ENCODE data around the gene OR51A4.
"Not testable (repeated sequence)": the region's sequence is repeated elsewhere in the genome, so short reads cannot be mapped to it uniquely, and the experiment has no call there.

OR51A4 gene

DNA sequence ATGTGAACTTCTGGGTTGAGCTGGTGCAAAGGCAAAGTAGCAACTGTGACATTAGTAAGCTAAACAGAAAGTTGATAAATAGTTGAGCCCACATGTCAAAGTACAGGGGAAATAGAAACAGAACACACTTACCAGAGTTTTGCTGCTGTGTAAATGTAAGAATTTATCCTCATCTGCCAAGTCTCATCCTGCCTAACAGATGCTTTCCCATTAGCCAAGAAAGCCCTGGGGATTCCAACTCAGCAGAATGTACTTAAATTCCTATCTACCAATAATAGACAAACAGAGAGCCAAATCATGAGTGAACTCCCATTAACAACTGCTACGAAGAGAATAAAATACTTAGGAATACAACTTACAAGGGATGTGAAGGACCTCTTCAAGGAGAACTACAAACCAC is 15.4 kb upstream of the OR51A4 start:
- no peak for TF ChIP-seq SUZ12 (IDR thresholded peaks at IDR 0.05; ENCODE audit: extremely low read depth, insufficient read depth, insufficient read length)
- no peak for TF ChIP-seq ZNF274 (IDR thresholded peaks at IDR 0.05; ENCODE audit: low read depth, low read length)
- no peak for TF ChIP-seq YY1 (IDR thresholded peaks at IDR 0.05; ENCODE audit: insufficient read depth, insufficient read length)

DNA sequence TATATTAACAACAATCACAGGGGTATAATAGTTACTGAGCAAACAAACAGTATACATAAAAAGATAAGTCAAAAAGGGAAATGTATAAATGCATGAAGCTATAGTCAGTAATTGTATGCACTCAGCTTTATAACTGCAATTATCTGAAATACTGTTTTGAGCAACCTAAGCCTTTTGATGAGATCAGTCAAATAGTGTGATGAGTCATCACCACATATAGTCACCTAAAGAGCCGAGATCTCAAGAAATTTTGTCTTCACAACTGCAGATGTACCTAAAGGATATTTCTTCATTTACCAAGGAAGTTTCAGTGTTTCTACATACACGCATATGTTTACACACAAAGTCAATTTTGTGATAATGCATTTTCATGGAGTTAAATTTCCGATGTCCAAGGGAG is 13.5 kb upstream of the OR51A4 start:
- no peaks in the 10 kb centered on the region for H3K27me3 ChIP-seq (ENCODE audit: insufficient read depth, insufficient read length)
- TF ChIP-seq ZNF274 (IDR thresholded peaks at IDR 0.05; ENCODE audit: low read depth, low read length): no peak
- TF ChIP-seq SUZ12 (IDR thresholded peaks at IDR 0.05; ENCODE audit: extremely low read depth, insufficient read depth, insufficient read length): no peak
- no peak for TF ChIP-seq YY1 (IDR thresholded peaks at IDR 0.05; ENCODE audit: insufficient read depth, insufficient read length)

More for the DNA sequence above, 15.4 kb upstream of the OR51A4 start:
- Histone ChIP-seq H3K4me1 (ENCODE audit: insufficient read depth, insufficient read length) (no peaks in the 10 kb centered on the region), H3K36me3 (ENCODE audit: insufficient read depth, insufficient read length, low read length) (no peaks in the 10 kb centered on the region), H3K4me3 (ENCODE audit: insufficient read length, low read depth) (no peak overlapping the region), H3K27me3 (ENCODE audit: insufficient read depth, insufficient read length) (no peaks in the 10 kb centered on the region), H3K9me3 (ENCODE audit: insufficient read depth, low read length) (no peaks in the 10 kb centered on the region), H3K9ac (ENCODE audit: insufficient read length, low read depth) (no peak overlapping the region)
- no peak for DNase-seq (ENCODE audit: low read depth, low spot score)

DNA sequence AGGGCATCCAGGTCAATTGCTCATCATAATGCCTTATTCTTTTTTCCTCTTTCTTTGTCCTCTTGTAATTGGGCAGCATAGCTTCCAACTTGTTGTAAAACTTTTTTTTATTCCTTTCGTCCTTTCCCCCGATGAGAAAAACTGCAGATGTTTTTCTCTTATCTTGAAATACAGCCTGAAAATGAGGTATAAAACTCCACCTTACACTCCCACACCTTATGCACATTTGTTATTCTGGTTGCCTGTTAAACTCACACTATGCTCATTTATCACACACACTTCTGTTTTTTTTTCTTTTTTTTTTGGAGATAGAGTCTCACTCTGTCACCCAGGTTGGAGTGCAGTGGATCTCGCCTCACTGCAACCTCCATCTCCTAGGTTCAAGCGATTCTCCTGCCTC is 10.0 kb upstream of the OR51A4 start:
- Histone ChIP-seq H3K4me1 (ENCODE audit: insufficient read depth, insufficient read length) (no peaks in the 10 kb centered on the region), H3K36me3 (ENCODE audit: insufficient read depth, insufficient read length, low read length) (no peaks in the 10 kb centered on the region), H3K9ac (ENCODE audit: insufficient read length, low read depth) (no peak overlapping the region), H3K27me3 (ENCODE audit: insufficient read depth, insufficient read length) (no peaks in the 10 kb centered on the region), H3K9me3 (ENCODE audit: insufficient read depth, low read length) (no peaks in the 10 kb centered on the region), H3K4me3 (ENCODE audit: insufficient read length, low read depth) (no peak overlapping the region)
- TF ChIP-seq SUZ12 (IDR thresholded peaks at IDR 0.05; ENCODE audit: extremely low read depth, insufficient read depth, insufficient read length) (no peak), YY1 (IDR thresholded peaks at IDR 0.05; ENCODE audit: insufficient read depth, insufficient read length) (no peak), ZNF274 (IDR thresholded peaks at IDR 0.05; ENCODE audit: low read depth, low read length) (no peak)
- no peak for DNase-seq (ENCODE audit: low read depth, low spot score)

More for the DNA sequence above, 13.5 kb upstream of the OR51A4 start:
- Histone ChIP-seq H3K9me3 (ENCODE audit: insufficient read depth, low read length) (no peaks in the 10 kb centered on the region), H3K9ac (ENCODE audit: insufficient read length, low read depth) (no peak overlapping the region), H3K36me3 (ENCODE audit: insufficient read depth, insufficient read length, low read length) (no peaks in the 10 kb centered on the region), H3K4me3 (ENCODE audit: insufficient read length, low read depth) (no peak overlapping the region), H3K4me1 (ENCODE audit: insufficient read depth, insufficient read length) (no peaks in the 10 kb centered on the region)
- DNase-seq (ENCODE audit: low read depth, low spot score): no peak

DNA sequence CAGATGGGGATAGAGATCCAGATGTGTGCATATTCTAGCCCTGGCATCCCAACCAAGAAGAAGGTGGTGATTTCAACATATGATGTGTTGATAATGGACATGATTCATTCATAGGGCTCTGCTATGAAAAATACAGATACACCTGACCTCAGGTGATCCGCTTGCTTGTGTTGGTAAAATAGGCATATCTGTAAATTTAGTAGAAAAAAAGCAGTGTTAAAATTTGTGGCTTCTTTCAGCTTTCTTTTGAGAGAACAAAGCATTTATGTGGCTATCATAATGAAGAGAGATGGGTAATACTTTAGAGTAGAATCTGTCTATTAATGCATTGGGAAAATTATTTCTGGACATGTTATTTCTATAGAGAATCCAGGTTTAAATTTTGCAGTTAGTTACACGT is 8.2 kb upstream of the OR51A4 start, which contains the start of gene OR51A2:
Gene OR51A2 (minus strand): TSS at position 101 of the 400 bp plus-strand sequence. CDS start 0 bp downstream, at position 101.
- DNase-seq (ENCODE audit: low read depth, low spot score); H3K9me3 ChIP-seq (ENCODE audit: insufficient read depth, low read length); H3K9ac ChIP-seq (ENCODE audit: insufficient read length, low read depth); H3K4me3 ChIP-seq (ENCODE audit: insufficient read length, low read depth); H3K4me1 ChIP-seq (ENCODE audit: insufficient read depth, insufficient read length); H3K27me3 ChIP-seq (ENCODE audit: insufficient read depth, insufficient read length); H3K36me3 ChIP-seq (ENCODE audit: insufficient read depth, insufficient read length, low read length): not testable (repeated sequence)

DNA sequence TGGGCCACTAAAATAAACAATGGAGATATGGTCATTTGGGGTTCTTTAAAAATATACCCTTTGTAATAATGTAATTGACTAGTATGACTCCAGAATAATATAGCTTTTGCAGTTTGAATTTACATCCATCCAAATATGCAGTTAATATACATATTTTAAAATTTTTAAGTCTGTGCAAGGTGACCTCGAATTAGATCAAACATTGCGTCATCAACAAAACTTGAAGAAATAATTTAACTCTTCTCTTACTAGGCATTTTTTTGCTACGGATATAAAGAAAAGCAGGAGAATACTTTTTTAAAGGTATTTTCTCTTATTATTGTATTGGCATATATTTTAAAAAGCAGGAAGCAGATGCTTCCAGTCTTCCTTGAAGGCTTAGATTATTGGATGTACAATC is 10.7 kb downstream of the OR51A4 start:
- no peak overlapping the region for H3K4me3 ChIP-seq (ENCODE audit: insufficient read length, low read depth)
- no peaks in the 10 kb centered on the region for H3K27me3 ChIP-seq (ENCODE audit: insufficient read depth, insufficient read length)
- no peaks in the 10 kb centered on the region for H3K9me3 ChIP-seq (ENCODE audit: insufficient read depth, low read length)
- no peaks in the 10 kb centered on the region for H3K36me3 ChIP-seq (ENCODE audit: insufficient read depth, insufficient read length, low read length)
- H3K9ac ChIP-seq (ENCODE audit: insufficient read length, low read depth): no peak overlapping the region
- no peaks in the 10 kb centered on the region for H3K4me1 ChIP-seq (ENCODE audit: insufficient read depth, insufficient read length)
- DNase-seq (ENCODE audit: low read depth, low spot score): no peak
- TF ChIP-seq YY1 (IDR thresholded peaks at IDR 0.05; ENCODE audit: insufficient read depth, insufficient read length): no peak
- TF ChIP-seq SUZ12 (IDR thresholded peaks at IDR 0.05; ENCODE audit: extremely low read depth, insufficient read depth, insufficient read length): no peak

DNA sequence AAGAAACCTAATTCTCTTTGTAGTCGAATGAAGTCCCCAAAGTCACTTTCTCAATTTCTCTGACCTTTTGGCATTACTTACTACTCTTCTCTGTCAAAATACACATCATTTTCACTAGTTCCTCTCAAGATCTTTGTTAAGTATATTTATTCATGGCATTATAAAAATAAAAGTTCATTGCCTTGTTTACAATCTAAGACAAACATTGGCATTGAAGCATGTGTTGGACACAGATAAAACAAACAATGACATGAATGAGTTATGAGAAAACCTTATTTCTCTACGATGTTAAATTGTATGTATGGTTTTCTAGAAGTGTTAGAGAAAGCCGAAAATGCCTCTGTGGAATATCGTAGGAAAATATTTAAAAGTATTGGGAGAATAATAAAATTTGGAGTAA is 14.7 kb downstream of the OR51A4 start:
- DNase-seq (ENCODE audit: low read depth, low spot score): no peak
- TF ChIP-seq SUZ12 (IDR thresholded peaks at IDR 0.05; ENCODE audit: extremely low read depth, insufficient read depth, insufficient read length): no peak
- Histone ChIP-seq H3K9me3 (ENCODE audit: insufficient read depth, low read length) (no peaks in the 10 kb centered on the region), H3K4me3 (ENCODE audit: insufficient read length, low read depth) (no peak overlapping the region), H3K9ac (ENCODE audit: insufficient read length, low read depth) (no peak overlapping the region), H3K4me1 (ENCODE audit: insufficient read depth, insufficient read length) (no peaks in the 10 kb centered on the region), H3K27me3 (ENCODE audit: insufficient read depth, insufficient read length) (no peaks in the 10 kb centered on the region), H3K36me3 (ENCODE audit: insufficient read depth, insufficient read length, low read length) (no peaks in the 10 kb centered on the region)

DNA sequence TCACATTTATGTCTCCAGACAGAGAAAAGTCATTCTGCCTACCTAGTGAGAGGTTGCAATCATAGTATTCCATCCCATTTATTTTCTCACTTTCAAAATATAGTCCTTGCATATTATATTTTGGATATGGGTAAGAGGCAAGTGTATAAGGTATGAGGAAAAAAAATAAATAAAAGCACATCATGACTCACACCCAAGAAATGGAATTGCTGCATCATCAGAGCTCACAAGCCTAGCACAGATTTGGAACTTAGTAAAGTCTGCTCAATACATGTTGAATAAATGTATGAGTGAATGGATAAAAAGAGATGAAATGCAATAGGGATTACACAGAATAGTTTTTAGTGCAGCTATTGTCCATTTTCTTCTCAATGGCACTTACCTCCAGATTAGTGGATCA is 20.8 kb downstream of the OR51A4 start:
- no peaks in the 10 kb centered on the region for H3K27me3 ChIP-seq (ENCODE audit: insufficient read depth, insufficient read length)
- no peak overlapping the region for H3K9ac ChIP-seq (ENCODE audit: insufficient read length, low read depth)
- DNase-seq (ENCODE audit: low read depth, low spot score): no peak
- TF ChIP-seq ZNF274 (IDR thresholded peaks at IDR 0.05; ENCODE audit: low read depth, low read length) (no peak), YY1 (IDR thresholded peaks at IDR 0.05; ENCODE audit: insufficient read depth, insufficient read length) (no peak), SUZ12 (IDR thresholded peaks at IDR 0.05; ENCODE audit: extremely low read depth, insufficient read depth, insufficient read length) (no peak)
- H3K4me1 ChIP-seq (ENCODE audit: insufficient read depth, insufficient read length): no peaks in the 10 kb centered on the region
- no peak overlapping the region for H3K4me3 ChIP-seq (ENCODE audit: insufficient read length, low read depth)
- no peaks in the 10 kb centered on the region for H3K36me3 ChIP-seq (ENCODE audit: insufficient read depth, insufficient read length, low read length)
- no peaks in the 10 kb centered on the region for H3K9me3 ChIP-seq (ENCODE audit: insufficient read depth, low read length)

DNA sequence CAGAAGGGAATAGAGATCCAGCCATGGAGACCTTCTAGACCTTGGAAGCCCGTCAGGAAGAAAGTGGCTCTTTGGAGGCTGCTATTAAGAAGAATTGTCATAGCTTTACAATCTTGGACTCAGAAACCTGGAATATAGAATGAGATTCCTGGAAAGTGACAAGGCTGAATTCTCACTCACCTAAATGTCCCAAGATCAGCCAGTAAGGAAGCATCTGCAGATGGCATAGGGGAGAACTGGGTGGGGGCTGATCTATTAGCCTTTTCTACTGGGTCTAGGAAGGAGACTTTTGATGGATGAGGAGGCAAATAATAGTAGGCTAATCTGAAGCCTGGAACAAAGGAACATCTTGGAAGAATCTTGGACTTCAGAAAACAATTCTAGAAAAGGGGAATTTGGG is 23.2 kb downstream of the OR51A4 start, which contains the start of gene OR51G1:
Gene OR51G1 (minus strand): TSS at position 101 of the 400 bp plus-strand sequence. CDS start 0 bp downstream, at position 101.
- Histone ChIP-seq H3K4me3 (ENCODE audit: insufficient read length, low read depth) (no peak within 1 kb of the TSS), H3K9ac (ENCODE audit: insufficient read length, low read depth) (no peak within 1 kb of the TSS), H3K27me3 (ENCODE audit: insufficient read depth, insufficient read length) (no peaks in the 10 kb centered on the region), H3K36me3 (ENCODE audit: insufficient read depth, insufficient read length, low read length) (no peaks in the 10 kb centered on the region), H3K4me1 (ENCODE audit: insufficient read depth, insufficient read length) (no peaks in the 10 kb centered on the region), H3K9me3 (ENCODE audit: insufficient read depth, low read length) (no peaks in the 10 kb centered on the region)
- TF ChIP-seq ZNF274 (IDR thresholded peaks at IDR 0.05; ENCODE audit: low read depth, low read length) (no peak), SUZ12 (IDR thresholded peaks at IDR 0.05; ENCODE audit: extremely low read depth, insufficient read depth, insufficient read length) (no peak), YY1 (IDR thresholded peaks at IDR 0.05; ENCODE audit: insufficient read depth, insufficient read length) (no peak)
- no peak for DNase-seq (ENCODE audit: low read depth, low spot score)
